SK-N-SH (cell line): ENCODE data around the gene MAP1A.

Source experiments
- CTCF ChIP-seq: fragments of 200-600 bp; sonication (generic); IDR thresholded peaks from 2 replicates; pipeline ENCODE4 v1.6.1; 2017; ENCODE audit warnings: antibody characterized with exemption, mild to moderate bottlenecking, moderate library complexity
- POLR2AphosphoS5 ChIP-seq: IDR thresholded peaks from 2 replicates; pipeline ENCODE4 v1.6.1; 2012; ENCODE audit warnings: low read depth, low read length
- RAD21 ChIP-seq: IDR thresholded peaks from 2 replicates; pipeline ENCODE4 v1.6.1; 2012; ENCODE audit warnings: mild to moderate bottlenecking, low read length
- TAF1 ChIP-seq: IDR thresholded peaks from 2 replicates; pipeline ENCODE4 v1.6.1; 2012; ENCODE audit warnings: low read depth, mild to moderate bottlenecking, low read length, moderate library complexity, borderline replicate concordance

GRCh38 chr15:43516185-43516584, 1.2 kb upstream of the MAP1A start:
- TF ChIP-seq CTCF (no peak), POLR2AphosphoS5 (no peak), TAF1 (no peak), RAD21 (no peak)
